Caco-2 (cell line): ENCODE data around the gene GPC6. TPM values are rescaled to one million over a fixed set of nuclear protein-coding genes. Genes with fewer than 3 reads are reported as not detected.

Source experiments
- BruUV-seq: library from RNA; stranded (reverse); fragments of 400-500 nt; replicated peaks from 2 replicates; lab custom pipeline; 2021; lab: Mats Ljungman, UMichigan
- CTCF ChIA-PET: fragments of 300-600 bp; sonication (Branson Sonifier 250); formaldehyde crosslinking; loops from one replicate; lab custom pipeline; 2022; ENCODE audit warnings: antibody characterized with exemption; lab: Charles Lee
- POLR2A ChIA-PET: fragments of 300-600 bp; sonication (Branson Sonifier 250); formaldehyde crosslinking; loops from one replicate; lab custom pipeline; 2022; ENCODE audit warnings: antibody characterized with exemption; lab: Charles Lee
- DNase-seq, 2 experiments: peaks; one replicate each; pipeline versions ENCODE4 v3.0.0 to v3.0.0-alpha.2; 2020 to 2022
- H3K27me3 ChIP-seq: replicated peaks from 2 replicates; pipeline ENCODE4 v1.6.0; 2011; ENCODE audit warnings: low read length; ENCODE audit not compliant: control insufficient read depth, insufficient read depth
- H3K36me3 ChIP-seq: 2 replicates; pipeline ENCODE4 v1.5.1; 2011; ENCODE audit warnings: low read length; ENCODE audit not compliant: control insufficient read depth, insufficient read depth
- H3K4me1 ChIP-seq: fragments of 250-450 bp; sonication (Bioruptor Pico); 2 replicates; pipeline ENCODE4 v1.5.1; 2020; ENCODE audit warnings: mild to moderate bottlenecking
- H3K4me3 ChIP-seq: 2 replicates; pipeline ENCODE4 v1.5.1; 2011; ENCODE audit warnings: low read depth, mild to moderate bottlenecking, control low read depth, low read length
- H3K9me3 ChIP-seq: fragments of 250-450 bp; sonication (Bioruptor Pico); 2 replicates; pipeline ENCODE4 v1.5.1; 2020; ENCODE audit warnings: mild to moderate bottlenecking, moderate library complexity
- H3K27ac Mint-ChIP-seq: one replicate; pipeline ENCODE4 v1.8.0; 2022; ENCODE audit warnings: mixed read lengths; ENCODE audit not compliant: unreplicated experiment
- H3K27me3 Mint-ChIP-seq: one replicate; pipeline ENCODE4 v1.8.0; 2022; ENCODE audit warnings: mixed read lengths; ENCODE audit not compliant: insufficient read depth, unreplicated experiment
- H3K36me3 Mint-ChIP-seq: one replicate; pipeline ENCODE4 v1.8.0; 2022; ENCODE audit warnings: mild to moderate bottlenecking, mixed read lengths; ENCODE audit not compliant: insufficient read depth, unreplicated experiment
- H3K4me1 Mint-ChIP-seq: one replicate; pipeline ENCODE4 v1.8.0; 2022; ENCODE audit warnings: low read depth, mixed read lengths; ENCODE audit not compliant: unreplicated experiment
- H3K4me3 Mint-ChIP-seq: one replicate; pipeline ENCODE4 v1.8.0; 2022; ENCODE audit warnings: mild to moderate bottlenecking, moderate library complexity, mixed read lengths; ENCODE audit not compliant: unreplicated experiment
- H3K9me3 Mint-ChIP-seq: one replicate; pipeline ENCODE4 v1.8.0; 2022; ENCODE audit warnings: mixed read lengths; ENCODE audit not compliant: unreplicated experiment
- intact Hi-C: fragments of 100-400 bp; cut with micrococcal nuclease; formaldehyde crosslinking; loops from one replicate; pipeline ENCODE4 v1.10.0; 2022; ENCODE audit not compliant: unreplicated experiment
- total RNA-seq: library from RNA; stranded (reverse); gene quantifications from 2 replicates; pipeline ENCODE4 v1.2.3, GENCODE V29; 2022
- TF ChIP-seq, protein P1 (sequence below), 2 experiments: fragments of 200-600 bp in 1 of 2; IDR thresholded peaks; 1 replicate in 1 of 2; 2 replicates in 1 of 2; pipeline versions ENCODE4 v1.5.1 to v1.8.0; 2011 to 2022; ENCODE audit warnings: antibody characterized with exemption in 1 of 2, control low read depth in 1 of 2, inconsistent platforms in 1 of 2, low read depth in 1 of 2, low read length in 1 of 2, mild to moderate bottlenecking in 1 of 2, moderate library complexity in 1 of 2; ENCODE audit not compliant: insufficient read depth in 1 of 2, severe bottlenecking in 1 of 2, unreplicated experiment in 1 of 2

GPC6 gene
- total RNA-seq, 1 experiment from 2014 or later, result 0.16 TPM

DNA sequence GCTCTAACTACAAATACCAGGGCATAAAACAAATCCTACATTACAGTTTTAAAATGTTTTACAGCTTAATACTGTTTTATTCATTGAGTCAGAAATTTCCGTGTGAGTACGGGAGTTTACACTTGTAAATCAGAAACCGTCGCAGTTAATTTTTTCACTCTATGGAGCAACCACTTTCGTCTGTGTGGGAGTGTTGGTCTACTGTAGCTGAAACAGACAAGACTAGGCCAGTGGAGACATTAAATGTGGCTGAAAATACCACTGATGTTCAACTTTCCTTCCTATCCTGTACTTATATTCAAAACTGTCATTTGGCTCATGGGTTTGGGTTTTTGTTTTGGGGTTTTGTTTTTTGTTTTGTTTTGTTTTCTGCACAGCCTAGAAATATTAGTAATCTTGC, 984.2 kb downstream of the GPC6 start:
- CTCF ChIA-PET, result no interaction called here
- TF ChIP-seq, protein P1, sequence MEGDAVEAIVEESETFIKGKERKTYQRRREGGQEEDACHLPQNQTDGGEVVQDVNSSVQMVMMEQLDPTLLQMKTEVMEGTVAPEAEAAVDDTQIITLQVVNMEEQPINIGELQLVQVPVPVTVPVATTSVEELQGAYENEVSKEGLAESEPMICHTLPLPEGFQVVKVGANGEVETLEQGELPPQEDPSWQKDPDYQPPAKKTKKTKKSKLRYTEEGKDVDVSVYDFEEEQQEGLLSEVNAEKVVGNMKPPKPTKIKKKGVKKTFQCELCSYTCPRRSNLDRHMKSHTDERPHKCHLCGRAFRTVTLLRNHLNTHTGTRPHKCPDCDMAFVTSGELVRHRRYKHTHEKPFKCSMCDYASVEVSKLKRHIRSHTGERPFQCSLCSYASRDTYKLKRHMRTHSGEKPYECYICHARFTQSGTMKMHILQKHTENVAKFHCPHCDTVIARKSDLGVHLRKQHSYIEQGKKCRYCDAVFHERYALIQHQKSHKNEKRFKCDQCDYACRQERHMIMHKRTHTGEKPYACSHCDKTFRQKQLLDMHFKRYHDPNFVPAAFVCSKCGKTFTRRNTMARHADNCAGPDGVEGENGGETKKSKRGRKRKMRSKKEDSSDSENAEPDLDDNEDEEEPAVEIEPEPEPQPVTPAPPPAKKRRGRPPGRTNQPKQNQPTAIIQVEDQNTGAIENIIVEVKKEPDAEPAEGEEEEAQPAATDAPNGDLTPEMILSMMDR (IDR thresholded peaks at IDR 0.05; ENCODE audit: insufficient read depth in 1 of 2, low read depth in 1 of 2, low read length in 1 of 2, severe bottlenecking in 1 of 2, unreplicated experiment in 1 of 2), result no peak
- Mint-ChIP-seq H3K4me1 (no peaks in the 10 kb centered on the region), H3K36me3 (no peaks in the 10 kb centered on the region), H3K27ac (no peak overlapping the region), H3K4me3 (no peak overlapping the region), H3K27me3 (no peaks in the 10 kb centered on the region), H3K9me3 (no peaks in the 10 kb centered on the region)
- no peak overlapping the region for H3K4me3 ChIP-seq
- BruUV-seq, result no TSS peak
- POLR2A ChIA-PET, result no interaction called here
- no peaks in the 10 kb centered on the region for H3K9me3 ChIP-seq
- DNase-seq, result no peak
- H3K36me3 ChIP-seq, result no peaks in the 10 kb centered on the region
- intact Hi-C loops, result no loop called here
- no peaks in the 10 kb centered on the region for H3K27me3 ChIP-seq
- H3K4me1 ChIP-seq, result no peaks in the 10 kb centered on the region

DNA sequence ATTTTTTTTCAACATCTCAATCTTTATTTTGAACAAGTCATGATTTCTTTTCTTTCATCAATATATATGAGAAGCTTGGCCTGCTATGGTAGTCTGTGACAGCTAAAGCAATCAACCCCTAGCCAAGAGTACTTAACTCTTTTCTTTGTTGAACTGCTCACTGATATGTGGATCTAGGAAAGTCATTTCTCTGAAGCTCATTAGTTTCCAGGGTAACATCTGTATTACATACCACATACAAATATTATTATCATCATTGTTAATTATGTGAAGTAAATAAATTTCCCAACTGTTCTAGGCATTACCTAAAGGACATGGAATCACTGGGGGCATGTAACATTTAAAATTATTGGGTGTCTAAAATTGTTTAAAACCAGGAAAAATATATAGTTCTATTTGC, 985.6 kb downstream of the GPC6 start:
- Histone ChIP-seq H3K4me3 (no peak overlapping the region), H3K36me3 (no peaks in the 10 kb centered on the region), H3K27me3 (no peaks in the 10 kb centered on the region), H3K4me1 (no peaks in the 10 kb centered on the region), H3K9me3 (no peaks in the 10 kb centered on the region)
- H3K27me3 Mint-ChIP-seq, result no peaks in the 10 kb centered on the region
- ChIA-PET CTCF (no interaction called here), POLR2A (no interaction called here)
- DNase-seq, result no peak
- no peaks in the 10 kb centered on the region for H3K9me3 Mint-ChIP-seq
- no TSS peak for BruUV-seq
- no peaks in the 10 kb centered on the region for H3K4me1 Mint-ChIP-seq
- no peak overlapping the region for H3K4me3 Mint-ChIP-seq
- H3K36me3 Mint-ChIP-seq, result no peaks in the 10 kb centered on the region
- TF ChIP-seq, protein P1 (IDR thresholded peaks at IDR 0.05; ENCODE audit: insufficient read depth in 1 of 2, low read depth in 1 of 2, low read length in 1 of 2, severe bottlenecking in 1 of 2, unreplicated experiment in 1 of 2), result no peak
- intact Hi-C loops, result no loop called here
- no peak overlapping the region for H3K27ac Mint-ChIP-seq

DNA sequence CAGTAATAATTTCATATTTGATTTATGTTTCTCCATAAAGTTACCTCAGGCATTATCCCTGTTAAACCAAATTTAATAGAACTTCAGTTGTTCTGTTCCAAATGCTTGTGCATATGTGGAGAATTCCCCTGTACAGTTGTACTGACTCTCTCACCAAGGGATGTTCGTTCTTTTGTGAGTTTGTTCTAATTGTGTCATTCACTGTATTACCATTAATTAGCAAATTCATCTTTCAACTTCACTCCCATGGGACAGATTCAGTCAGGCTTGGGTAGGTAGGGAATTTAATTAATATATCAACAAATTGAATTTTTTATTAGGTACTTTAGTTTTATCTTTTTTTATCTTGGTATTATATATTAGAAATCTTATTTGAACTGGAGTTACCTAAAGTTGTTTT, 987.5 kb downstream of the GPC6 start:
- POLR2A ChIA-PET, result no interaction called here
- H3K4me3 ChIP-seq, result no peak overlapping the region
- no peaks in the 10 kb centered on the region for H3K4me1 Mint-ChIP-seq
- no peaks in the 10 kb centered on the region for H3K9me3 ChIP-seq
- H3K9me3 Mint-ChIP-seq, result no peaks in the 10 kb centered on the region
- H3K36me3 ChIP-seq, result no peaks in the 10 kb centered on the region
- no peaks in the 10 kb centered on the region for H3K4me1 ChIP-seq
- no peak overlapping the region for H3K27ac Mint-ChIP-seq
- no peaks in the 10 kb centered on the region for H3K27me3 Mint-ChIP-seq
- H3K27me3 ChIP-seq, result no peaks in the 10 kb centered on the region
- no peak overlapping the region for H3K4me3 Mint-ChIP-seq
- TF ChIP-seq, protein P1 (IDR thresholded peaks at IDR 0.05; ENCODE audit: insufficient read depth in 1 of 2, low read depth in 1 of 2, low read length in 1 of 2, severe bottlenecking in 1 of 2, unreplicated experiment in 1 of 2), result no peak
- intact Hi-C loops, result no loop called here
- no TSS peak for BruUV-seq
- H3K36me3 Mint-ChIP-seq, result no peaks in the 10 kb centered on the region
- no peak for DNase-seq
- CTCF ChIA-PET, result no interaction called here
